IPS-NIHi7 (cell line): ENCODE data around the gene PTH2R.
"Not testable (repeated sequence)": the region's sequence is repeated elsewhere in the genome, so short reads cannot be mapped to it uniquely, and the experiment has no call there.

Experiments
- DNase-seq: peaks from one replicate; pipeline ENCODE4 v3.0.0; 2012; ENCODE audit warnings: mixed read lengths; ENCODE audit errors: extremely low spot score

PTH2R gene

GRCh38 chr2:208406474-208407451 is at the start of gene PTH2R:
PTH2R (plus strand) TSS chr2:208406792; CDS start chr2:208407044, 252 bp downstream.
- peak; percentile 66 for DNase-seq

GRCh38 chr2:208356846-208357574 is 49.6 kb upstream of the PTH2R start:
- DNase-seq: no peak

GRCh38 chr2:208358758-208359631 is 47.6 kb upstream of the PTH2R start:
- no peak for DNase-seq

- peak; percentile 36 for DNase-seq
These were observed 47.0 kb upstream of the PTH2R start for GRCh38 chr2:208359632-208359986.

GRCh38 chr2:208360259-208361076 is 46.1 kb upstream of the PTH2R start:
- no peak for DNase-seq

GRCh38 chr2:208361077-208361441 is 45.5 kb upstream of the PTH2R start:
- DNase-seq: no peak

- DNase-seq: no peak
These were observed 43.1 kb upstream of the PTH2R start for GRCh38 chr2:208363485-208363884.

GRCh38 chr2:208366215-208367127 is 40.1 kb upstream of the PTH2R start:
- DNase-seq: no peak

- DNase-seq: no peak
These were observed 37.5 kb upstream of the PTH2R start for GRCh38 chr2:208369091-208369490.

- DNase-seq: no peak
These were observed 35.5 kb upstream of the PTH2R start for GRCh38 chr2:208370881-208371633.

GRCh38 chr2:208371634-208371935 is 35.0 kb upstream of the PTH2R start:
- no peak for DNase-seq

GRCh38 chr2:208373460-208374089 is 33.0 kb upstream of the PTH2R start:
- peak; percentile 66 for DNase-seq

GRCh38 chr2:208375491-208376068 is 31.0 kb upstream of the PTH2R start:
- no peak for DNase-seq

- not testable (repeated sequence) for DNase-seq
These were observed 29.2 kb upstream of the PTH2R start for GRCh38 chr2:208377344-208377860.

GRCh38 chr2:208379192-208379591 is 27.4 kb upstream of the PTH2R start:
- no peak for DNase-seq

- DNase-seq: no peak
These were observed 22.0 kb upstream of the PTH2R start for GRCh38 chr2:208384637-208385036.

- DNase-seq: no peak
These were observed 20.1 kb upstream of the PTH2R start for GRCh38 chr2:208386541-208386940.

- no peak for DNase-seq
These were observed 16.7 kb upstream of the PTH2R start for GRCh38 chr2:208389940-208390339.
